Astrocyte (in vitro differentiated cells and primary cell): ENCODE measurements around the gene SLC26A6.

Experiments
- EZH2 ChIP-seq: IDR thresholded peaks from 2 replicates; pipeline ENCODE4 v1.6.1; 2012; ENCODE audit warnings: mild to moderate bottlenecking, low read length, inconsistent platforms; ENCODE audit not compliant: insufficient read depth
- TF ChIP-seq, protein P1 (sequence below): IDR thresholded peaks from 2 replicates; pipeline ENCODE4 v1.5.1; 2011; ENCODE audit warnings: low read depth, mild to moderate bottlenecking, inconsistent platforms, low read length, moderate library complexity; ENCODE audit not compliant: insufficient read depth

- TF ChIP-seq, protein P1, sequence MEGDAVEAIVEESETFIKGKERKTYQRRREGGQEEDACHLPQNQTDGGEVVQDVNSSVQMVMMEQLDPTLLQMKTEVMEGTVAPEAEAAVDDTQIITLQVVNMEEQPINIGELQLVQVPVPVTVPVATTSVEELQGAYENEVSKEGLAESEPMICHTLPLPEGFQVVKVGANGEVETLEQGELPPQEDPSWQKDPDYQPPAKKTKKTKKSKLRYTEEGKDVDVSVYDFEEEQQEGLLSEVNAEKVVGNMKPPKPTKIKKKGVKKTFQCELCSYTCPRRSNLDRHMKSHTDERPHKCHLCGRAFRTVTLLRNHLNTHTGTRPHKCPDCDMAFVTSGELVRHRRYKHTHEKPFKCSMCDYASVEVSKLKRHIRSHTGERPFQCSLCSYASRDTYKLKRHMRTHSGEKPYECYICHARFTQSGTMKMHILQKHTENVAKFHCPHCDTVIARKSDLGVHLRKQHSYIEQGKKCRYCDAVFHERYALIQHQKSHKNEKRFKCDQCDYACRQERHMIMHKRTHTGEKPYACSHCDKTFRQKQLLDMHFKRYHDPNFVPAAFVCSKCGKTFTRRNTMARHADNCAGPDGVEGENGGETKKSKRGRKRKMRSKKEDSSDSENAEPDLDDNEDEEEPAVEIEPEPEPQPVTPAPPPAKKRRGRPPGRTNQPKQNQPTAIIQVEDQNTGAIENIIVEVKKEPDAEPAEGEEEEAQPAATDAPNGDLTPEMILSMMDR = peak; percentile 36
- no peak for TF ChIP-seq EZH2
These were observed at the start of gene SLC26A6 for GRCh38 chr3:48635222-48636021.
